Small intestine (tissue), 4 donors: Measurements from ENCODE around the gene PGLYRP1. TPM values are rescaled to one million over a fixed set of nuclear protein-coding genes. Genes with fewer than 3 reads are reported as not detected.

ENCODE experiments used
- polyA plus RNA-seq, 4 donors: library from polyadenylated mRNA; stranded (reverse) in 3 of 4; unstranded in 1 of 4; fragments of 200-250 nt in 3 of 4; fragments of 120-200 nt in 1 of 4; gene quantifications; one replicate each; pipeline versions ENCODE4 v1.2.1 to v1.2.3, GENCODE V29; 2013
- donor health status: healthy with polysubstance abuse.
- donor health status: Bipolar disorder and iron deficiency.
- donor health status: healthy.

The PGLYRP1 gene
- polyA plus RNA-seq, 4 donors = 0.41 TPM; not detected in 3

Other genes with a start within 250 kb of the PGLYRP1 start
- 10 to 100 TPM; 12.7 to 42.2 (median 21.6) TPM for gene DMPK, start 240.6 kb downstream of the PGLYRP1 start, polyA plus RNA-seq
- 10 to 100 TPM in 2 of 4 donors, 1 to 10 TPM in 2; 4.6 to 20.9 (median 11.9) TPM for gene DMWD, start 230.2 kb downstream of the PGLYRP1 start, polyA plus RNA-seq
- under 1 TPM in 2 of 4 donors, not detected in 2; 0.01 to 0.07 TPM for gene RSPH6A, start 207.7 kb downstream of the PGLYRP1 start, polyA plus RNA-seq
- 100 to 1,000 TPM in 1 of 4 donors, 10 to 100 TPM in 3; 64.8 to 106 (median 72.4) TPM for gene SYMPK, start 159.9 kb downstream of the PGLYRP1 start, polyA plus RNA-seq
- 10 to 100 TPM; 15.7 to 33.6 (median 23.1) TPM for gene FOXA3, start 158.7 kb downstream of the PGLYRP1 start, polyA plus RNA-seq
- gene IRF2BP1, start 136.9 kb downstream of the PGLYRP1 start, polyA plus RNA-seq = 10 to 100 TPM; 14.5 to 22.5 (median 15.7) TPM
- 10 to 100 TPM in 1 of 4 donors, 1 to 10 TPM in 3; 4.8 to 10.7 (median 8.4) TPM for gene MYPOP, start 120.4 kb downstream of the PGLYRP1 start, polyA plus RNA-seq
- gene NANOS2, start 108.3 kb downstream of the PGLYRP1 start, polyA plus RNA-seq = not detected
- gene NOVA2, start 49.2 kb downstream of the PGLYRP1 start, polyA plus RNA-seq = 1 to 10 TPM in 1 of 4 donors, under 1 TPM in 3; under 0.01 to 2.0 (median 0.56) TPM
- 10 to 100 TPM in 2 of 4 donors, 1 to 10 TPM in 2; 7.8 to 13.3 (median 10.7) TPM for gene CCDC61, start 27.6 kb downstream of the PGLYRP1 start, polyA plus RNA-seq
- 1 to 10 TPM in 1 of 4 donors, under 1 TPM in 1, not detected in 2; 0.03 to 1.2 TPM for gene IGFL4, start 17.9 kb upstream of the PGLYRP1 start, polyA plus RNA-seq
- not detected for gene IGFL3, start 101.6 kb upstream of the PGLYRP1 start, polyA plus RNA-seq
- 1 to 10 TPM in 1 of 4 donors, under 1 TPM in 1, not detected in 2; 0.16 to 2.0 TPM for gene IGFL2, start 125.2 kb upstream of the PGLYRP1 start, polyA plus RNA-seq
- gene IGFL1, start 206.7 kb upstream of the PGLYRP1 start, polyA plus RNA-seq = not detected